OCI-LY1 (cell line): Measurements from ENCODE around the gene CLN6.

Experiments used
- H2AFZ ChIP-seq: fragments of 200-600 bp; sonication (generic), shearing (Covaris generic); 2 replicates; pipeline ENCODE4 v1.6.0; 2014; ENCODE audit warnings: antibody characterized with exemption, mild to moderate bottlenecking, low read length
- H3F3A ChIP-seq: fragments of 200-600 bp; sonication (generic), shearing (Covaris generic); 2 replicates; pipeline ENCODE4 v1.6.0; 2014; ENCODE audit warnings: mild to moderate bottlenecking, antibody characterized with exemption, low read length, moderate library complexity; ENCODE audit not compliant: insufficient read depth
- H3K27ac ChIP-seq: fragments of 200-600 bp; sonication (generic); 2 replicates; pipeline ENCODE4 v1.5.1; 2014; ENCODE audit warnings: low read length, mixed run types, mild to moderate bottlenecking, low read depth; ENCODE audit not compliant: poor library complexity, severe bottlenecking
- H3K27me3 ChIP-seq: fragments of 200-600 bp; sonication (generic); 2 replicates; pipeline ENCODE4 v1.6.0; 2014; ENCODE audit warnings: antibody characterized with exemption, mild to moderate bottlenecking, low read length, moderate library complexity; ENCODE audit not compliant: insufficient read depth
- H3K36me3 ChIP-seq: fragments of 200-600 bp; sonication (generic); 2 replicates; pipeline ENCODE4 v1.6.1; 2014; ENCODE audit warnings: mild to moderate bottlenecking, antibody characterized with exemption, low read length, moderate library complexity, mixed read lengths; ENCODE audit not compliant: insufficient read depth
- H3K4me1 ChIP-seq: fragments of 200-600 bp; sonication (generic); 2 replicates; pipeline ENCODE4 v1.5.1; 2014; ENCODE audit warnings: mild to moderate bottlenecking, low read length, moderate library complexity; ENCODE audit not compliant: insufficient read depth, severe bottlenecking
- H3K4me2 ChIP-seq: fragments of 200-600 bp; sonication (generic), shearing (Covaris generic); 2 replicates; pipeline ENCODE4 v1.6.1; 2014; ENCODE audit warnings: low read length
- H3K4me3 ChIP-seq: fragments of 200-600 bp; sonication (generic); 2 replicates; pipeline ENCODE4 v1.5.1; 2014; ENCODE audit warnings: low read length, low read depth, mild to moderate bottlenecking, mixed read lengths; ENCODE audit not compliant: poor library complexity, severe bottlenecking
- H3K79me2 ChIP-seq: fragments of 200-600 bp; shearing (Covaris generic); 2 replicates; pipeline ENCODE4 v1.6.1; 2016; ENCODE audit warnings: mixed run types, low read length, mixed read lengths; ENCODE audit not compliant: insufficient read depth
- H3K9ac ChIP-seq: fragments of 200-600 bp; sonication (generic), shearing (Covaris generic); 2 replicates; pipeline ENCODE4 v1.6.1; 2014; ENCODE audit warnings: mild to moderate bottlenecking, low read length, mixed read lengths
- H3K9me2 ChIP-seq: fragments of 200-600 bp; sonication (generic), shearing (Covaris generic); 2 replicates; pipeline ENCODE4 v1.6.1; 2014; ENCODE audit warnings: low read depth, mild to moderate bottlenecking, low read length, mixed read lengths
- H3K9me3 ChIP-seq: fragments of 200-600 bp; shearing (Covaris generic); 2 replicates; pipeline ENCODE4 v1.6.1; 2014; ENCODE audit warnings: low read length, mixed read lengths
- H4K20me1 ChIP-seq: fragments of 200-600 bp; sonication (generic), shearing (Covaris generic); 2 replicates; pipeline ENCODE4 v1.6.0; 2016; ENCODE audit warnings: mild to moderate bottlenecking, low read length; ENCODE audit not compliant: insufficient read depth
- EZH2 ChIP-seq: fragments of 200-600 bp; sonication (generic), shearing (Covaris generic); IDR thresholded peaks from 2 replicates; pipeline ENCODE4 v1.8.0; 2017; ENCODE audit warnings: borderline replicate concordance, mixed run types, mild to moderate bottlenecking, antibody characterized with exemption, low read length, moderate library complexity, mixed read lengths
- TF ChIP-seq, protein P1 (sequence below): fragments of 200-600 bp; sonication (generic), shearing (Covaris generic); IDR thresholded peaks from 2 replicates; pipeline ENCODE4 v1.5.1; 2017; ENCODE audit warnings: mild to moderate bottlenecking, antibody characterized with exemption, low read length, moderate library complexity, mixed read lengths

The CLN6 gene

DNA sequence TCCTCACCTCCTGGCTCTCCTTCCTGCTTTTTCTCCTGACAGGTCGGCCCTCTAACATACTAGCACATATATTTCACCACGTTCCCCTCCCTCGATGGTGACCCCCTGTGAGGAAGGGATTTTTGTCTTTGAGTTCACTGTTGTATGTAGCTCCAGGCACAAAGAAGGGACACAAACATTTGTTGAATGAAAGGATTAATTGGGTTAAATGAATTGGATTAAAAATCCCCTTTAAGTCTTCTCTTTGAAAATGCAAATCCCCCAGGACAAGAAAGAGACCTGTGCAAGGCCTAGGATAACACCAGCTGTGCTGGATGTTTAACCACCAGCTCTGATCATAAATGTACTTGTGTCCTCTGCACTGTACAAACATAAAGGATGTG lies 27.7 kb downstream of the CLN6 start:
- H3K4me3 ChIP-seq: no peak overlapping the region
- H3K79me2 ChIP-seq: no peaks in the 10 kb centered on the region
- H3K9me2 ChIP-seq: no peaks in the 10 kb centered on the region
- H4K20me1 ChIP-seq: no peaks in the 10 kb centered on the region
- H3K9me3 ChIP-seq: no peaks in the 10 kb centered on the region
- no peak overlapping the region for H3K9ac ChIP-seq
- H3K4me1 ChIP-seq: no peaks in the 10 kb centered on the region
- no peak overlapping the region for H3K27ac ChIP-seq
- no peak overlapping the region for H2AFZ ChIP-seq
- no peaks in the 10 kb centered on the region for H3F3A ChIP-seq
- H3K27me3 ChIP-seq: no peaks in the 10 kb centered on the region
- TF ChIP-seq, protein P1, sequence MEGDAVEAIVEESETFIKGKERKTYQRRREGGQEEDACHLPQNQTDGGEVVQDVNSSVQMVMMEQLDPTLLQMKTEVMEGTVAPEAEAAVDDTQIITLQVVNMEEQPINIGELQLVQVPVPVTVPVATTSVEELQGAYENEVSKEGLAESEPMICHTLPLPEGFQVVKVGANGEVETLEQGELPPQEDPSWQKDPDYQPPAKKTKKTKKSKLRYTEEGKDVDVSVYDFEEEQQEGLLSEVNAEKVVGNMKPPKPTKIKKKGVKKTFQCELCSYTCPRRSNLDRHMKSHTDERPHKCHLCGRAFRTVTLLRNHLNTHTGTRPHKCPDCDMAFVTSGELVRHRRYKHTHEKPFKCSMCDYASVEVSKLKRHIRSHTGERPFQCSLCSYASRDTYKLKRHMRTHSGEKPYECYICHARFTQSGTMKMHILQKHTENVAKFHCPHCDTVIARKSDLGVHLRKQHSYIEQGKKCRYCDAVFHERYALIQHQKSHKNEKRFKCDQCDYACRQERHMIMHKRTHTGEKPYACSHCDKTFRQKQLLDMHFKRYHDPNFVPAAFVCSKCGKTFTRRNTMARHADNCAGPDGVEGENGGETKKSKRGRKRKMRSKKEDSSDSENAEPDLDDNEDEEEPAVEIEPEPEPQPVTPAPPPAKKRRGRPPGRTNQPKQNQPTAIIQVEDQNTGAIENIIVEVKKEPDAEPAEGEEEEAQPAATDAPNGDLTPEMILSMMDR: no peak
- TF ChIP-seq EZH2: no peak
- no peaks in the 10 kb centered on the region for H3K36me3 ChIP-seq
- H3K4me2 ChIP-seq: no peak overlapping the region

DNA sequence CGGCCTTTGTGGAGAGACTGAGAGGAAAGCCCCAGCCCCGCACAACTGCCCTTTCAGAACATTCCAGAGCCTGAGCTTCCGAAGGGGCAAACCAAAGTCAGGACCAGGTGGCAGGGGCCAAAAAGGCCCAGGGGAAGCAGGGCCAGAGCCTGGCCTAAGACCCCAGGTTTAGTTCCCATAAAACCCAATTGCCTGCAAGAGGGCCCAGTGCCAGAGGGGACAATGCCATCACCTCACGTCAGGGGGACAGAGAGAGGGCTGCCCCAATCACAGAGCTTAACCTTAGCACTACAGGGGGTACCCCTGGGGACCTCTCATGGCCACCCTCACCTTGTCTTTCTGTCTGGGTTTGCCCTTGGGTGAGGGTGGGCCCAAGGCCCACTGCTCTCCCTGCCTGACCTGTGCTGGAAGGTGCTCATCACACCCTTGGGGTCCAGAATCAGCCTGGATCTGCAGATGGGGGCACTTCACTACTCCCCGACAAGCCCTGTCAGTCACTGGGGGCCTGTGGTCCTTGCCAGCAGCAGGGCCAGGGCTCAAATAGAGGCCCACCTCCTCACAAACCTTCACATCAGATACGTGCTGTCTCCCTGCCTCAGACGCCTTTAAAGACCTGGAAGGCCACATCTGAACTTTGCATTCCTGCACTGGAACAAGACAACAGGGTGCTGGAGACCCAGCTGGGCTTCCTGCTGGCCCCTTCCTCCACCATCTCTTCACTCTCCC lies 28.2 kb downstream of the CLN6 start:
- Histone ChIP-seq H3K36me3 (no peaks in the 10 kb centered on the region), H3K9me3 (no peaks in the 10 kb centered on the region), H3K4me2 (no peak overlapping the region), H3K9ac (no peak overlapping the region), H3K4me1 (no peaks in the 10 kb centered on the region), H3F3A (no peaks in the 10 kb centered on the region), H2AFZ (no peak overlapping the region), H3K27me3 (no peaks in the 10 kb centered on the region), H3K27ac (no peak overlapping the region), H3K79me2 (no peaks in the 10 kb centered on the region), H3K4me3 (no peak overlapping the region), H4K20me1 (no peaks in the 10 kb centered on the region), H3K9me2 (no peaks in the 10 kb centered on the region)
- TF ChIP-seq EZH2: no peak
- TF ChIP-seq, protein P1: no peak

DNA sequence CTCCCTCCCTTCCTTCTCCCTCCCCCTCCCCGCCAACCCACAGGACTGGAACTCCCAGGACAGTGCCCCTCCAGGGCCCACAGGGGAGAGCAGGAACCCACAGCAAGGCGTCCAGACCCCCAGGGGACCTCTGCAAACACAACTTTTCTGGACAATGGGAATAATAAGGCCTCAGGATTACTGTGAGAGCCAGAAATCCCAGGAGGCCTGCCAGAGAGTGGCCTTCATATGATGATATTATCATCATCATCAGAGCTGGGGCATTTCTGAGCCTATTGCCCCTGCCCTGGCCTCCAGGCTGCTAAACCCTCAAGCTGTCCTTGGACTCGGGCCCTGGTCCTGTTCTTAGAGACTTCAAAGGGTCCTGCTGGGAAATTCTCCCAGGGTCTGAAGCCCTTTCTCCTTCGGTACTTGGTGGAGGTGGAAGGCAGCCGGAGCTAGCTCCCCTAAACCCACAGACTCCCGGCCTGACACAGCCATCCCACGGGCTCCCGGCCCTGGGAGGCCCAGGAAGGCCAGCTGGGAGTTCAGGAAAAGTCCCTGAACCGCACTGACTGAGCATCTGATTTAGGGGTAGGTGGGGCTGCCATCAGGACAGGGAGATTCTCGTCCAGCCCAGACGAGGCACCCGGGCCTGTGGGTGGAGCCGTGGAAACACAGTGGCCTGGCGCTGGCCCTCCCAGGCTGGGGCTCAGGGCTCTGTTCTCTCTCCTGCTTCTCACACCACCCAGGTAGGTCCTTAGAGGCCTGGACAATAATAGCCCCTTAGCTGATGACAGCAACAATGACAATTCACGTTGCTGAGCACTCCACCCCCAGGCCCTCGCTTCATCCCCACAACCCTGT lies 29.3 kb downstream of the CLN6 start:
- H3K9me3 ChIP-seq: no peaks in the 10 kb centered on the region
- TF ChIP-seq EZH2: no peak
- TF ChIP-seq, protein P1: no peak
- no peaks in the 10 kb centered on the region for H4K20me1 ChIP-seq
- no peaks in the 10 kb centered on the region for H3F3A ChIP-seq
- H3K4me3 ChIP-seq: no peak overlapping the region
- H3K9me2 ChIP-seq: no peaks in the 10 kb centered on the region
- no peaks in the 10 kb centered on the region for H3K4me1 ChIP-seq
- H3K9ac ChIP-seq: no peak overlapping the region
- H2AFZ ChIP-seq: no peak overlapping the region
- H3K36me3 ChIP-seq: no peaks in the 10 kb centered on the region
- H3K27me3 ChIP-seq: no peaks in the 10 kb centered on the region
- H3K27ac ChIP-seq: no peak overlapping the region
- no peaks in the 10 kb centered on the region for H3K79me2 ChIP-seq
- no peak overlapping the region for H3K4me2 ChIP-seq
